Urothelium cell line (cell line): ENCODE measurements around the gene HDAC9.

Experiments used
- DNase-seq: peaks from one replicate; pipeline ENCODE4 v3.0.0; 2011; ENCODE audit warnings: low spot score, mixed read lengths
- FAIRE-seq: peaks from 2 replicates; lab custom pipeline; 2011; peaks lifted over from hg19 to GRCh38; lab: Jason Lieb, UNC

The HDAC9 gene

GRCh38 chr7:18653381-18654155, 158.0 kb downstream of the HDAC9 start:
- FAIRE-seq: no peak
- DNase-seq: no peak

GRCh38 chr7:18654709-18655108, 159.2 kb downstream of the HDAC9 start:
- FAIRE-seq: no peak
- no peak for DNase-seq

- no peak for DNase-seq
- no peak for FAIRE-seq
Observed at GRCh38 chr7:18655506-18655905, 160.0 kb downstream of the HDAC9 start.

GRCh38 chr7:18655912-18656311, 160.4 kb downstream of the HDAC9 start:
- FAIRE-seq: no peak
- DNase-seq: no peak

GRCh38 chr7:18656362-18656761, 160.8 kb downstream of the HDAC9 start:
- FAIRE-seq (no peak), DNase-seq (no peak)

- no peak for FAIRE-seq
- no peak for DNase-seq
Observed at GRCh38 chr7:18659746-18660145, 164.2 kb downstream of the HDAC9 start.

- DNase-seq: no peak
- no peak for FAIRE-seq
Observed at GRCh38 chr7:18663321-18663720, 167.8 kb downstream of the HDAC9 start.

GRCh38 chr7:18666107-18666728, 170.7 kb downstream of the HDAC9 start:
- DNase-seq (peak; percentile 68), FAIRE-seq (peak; percentile 44)

- no peak for FAIRE-seq
- peak; percentile 50 for DNase-seq
Observed at GRCh38 chr7:18667466-18667865, 171.9 kb downstream of the HDAC9 start.

GRCh38 chr7:18671176-18671575, 175.6 kb downstream of the HDAC9 start:
- FAIRE-seq: no peak

GRCh38 chr7:18675579-18675978, 180.0 kb downstream of the HDAC9 start:
- DNase-seq: no peak

More at GRCh38 chr7:18671176-18671575, 175.6 kb downstream of the HDAC9 start:
- no peak for DNase-seq

GRCh38 chr7:18679261-18679660, 183.7 kb downstream of the HDAC9 start:
- DNase-seq: no peak
- no peak for FAIRE-seq

More at GRCh38 chr7:18675579-18675978, 180.0 kb downstream of the HDAC9 start:
- no peak for FAIRE-seq

GRCh38 chr7:18680576-18680975, 185.0 kb downstream of the HDAC9 start:
- DNase-seq: no peak
- no peak for FAIRE-seq

GRCh38 chr7:18684916-18685315, 189.4 kb downstream of the HDAC9 start:
- DNase-seq: no peak
- FAIRE-seq: no peak

GRCh38 chr7:18685971-18686370, 190.4 kb downstream of the HDAC9 start:
- no peak for FAIRE-seq

GRCh38 chr7:18689551-18689950, 194.0 kb downstream of the HDAC9 start:
- no peak for FAIRE-seq

More at GRCh38 chr7:18685971-18686370, 190.4 kb downstream of the HDAC9 start:
- DNase-seq: no peak

GRCh38 chr7:18693406-18693805, 197.9 kb downstream of the HDAC9 start:
- FAIRE-seq (no peak), DNase-seq (peak; percentile 14)

More at GRCh38 chr7:18689551-18689950, 194.0 kb downstream of the HDAC9 start:
- DNase-seq: no peak

GRCh38 chr7:18693816-18694215, 198.3 kb downstream of the HDAC9 start:
- DNase-seq (no peak), FAIRE-seq (no peak)

- FAIRE-seq (no peak), DNase-seq (no peak)
Observed at GRCh38 chr7:18694484-18694883, 198.9 kb downstream of the HDAC9 start.

GRCh38 chr7:18694911-18695310, 199.4 kb downstream of the HDAC9 start:
- no peak for FAIRE-seq
- no peak for DNase-seq

GRCh38 chr7:18698258-18698734, 202.7 kb downstream of the HDAC9 start:
- FAIRE-seq: no peak
- DNase-seq: no peak

- peak; percentile 8 for DNase-seq
- FAIRE-seq: no peak
Observed at GRCh38 chr7:18700147-18700546, 204.6 kb downstream of the HDAC9 start.
